Ishikawa (cell line): ENCODE measurements around the gene CEP131.

Experiments used
- CREB1 ChIP-seq: IDR thresholded peaks from 2 replicates; pipeline ENCODE4 v1.6.1; 2012; ENCODE audit warnings: low read depth
- FOXM1 ChIP-seq: IDR thresholded peaks from 2 replicates; pipeline ENCODE4 v1.6.1; 2012; ENCODE audit warnings: low read depth, borderline replicate concordance
- YY1 ChIP-seq: IDR thresholded peaks from 2 replicates; pipeline ENCODE4 v1.6.1; 2012; ENCODE audit warnings: low read depth

- no peak for TF ChIP-seq FOXM1
- TF ChIP-seq YY1 = no peak
- no peak for TF ChIP-seq CREB1
Measured at GRCh38 chr17:81173762-81174155, 49.0 kb downstream of the CEP131 start.
